HCT116 (cell line): ENCODE results near the gene STAP2. TPM values are rescaled to one million over a fixed set of nuclear protein-coding genes. Genes with fewer than 3 reads are reported as not detected.
A peak's percentile ranks its signal among the peaks of the same experiment; 100 is the strongest.

ENCODE experiments used
- ATAC-seq: fragments of 200-7000 bp; cut with Tn5 transposase; 2 replicates; pipeline ENCODE4 v1.9.1; 2020; ENCODE audit warnings: mild to moderate bottlenecking, moderate library complexity
- BruUV-seq: library from RNA; stranded (reverse); fragments of 400-500 nt; replicated peaks from 2 replicates; lab custom pipeline; 2021; lab: Mats Ljungman, UMichigan
- CTCF ChIA-PET: fragments of 300-600 bp; sonication (Branson Sonifier 250); formaldehyde crosslinking; loops from one replicate; lab custom pipeline; 2021; ENCODE audit warnings: antibody characterized with exemption; lab: Charles Lee
- POLR2A ChIA-PET: fragments of 300-600, 350-600 bp; sonication (Branson Sonifier 250); formaldehyde crosslinking; loops from one replicate; lab custom pipeline; 2021; ENCODE audit warnings: antibody characterized with exemption; lab: Charles Lee
- RAD21 ChIA-PET, 2 experiments: fragments of 300-600 bp; sonication (Branson Sonifier 250); formaldehyde crosslinking; loops; one replicate each; lab custom pipeline; 2023; ENCODE audit warnings: low total read pairs in 2 of 2; ENCODE audit not compliant: uncharacterized antibody in 2 of 2, unreplicated experiment in 2 of 2, low non-redundant PET in 1 of 2; lab: Charles Lee
- DNase-seq: peaks from one replicate; pipeline ENCODE4 v3.0.0-alpha.2; 2010; ENCODE audit warnings: low read depth, low spot score
- H2AFZ ChIP-seq: fragments of 200-600 bp; shearing (Covaris generic), sonication (generic); 2 replicates; pipeline ENCODE4 v1.6.1; 2017; ENCODE audit warnings: low read depth, mixed run types, mixed read lengths, antibody characterized with exemption, low read length; ENCODE audit not compliant: poor library complexity, severe bottlenecking
- H3K27ac ChIP-seq: 2 replicates; pipeline ENCODE4 v1.5.1; 2012; ENCODE audit warnings: low read depth, low read length
- H3K27me3 ChIP-seq: fragments of 200-600 bp; sonication (generic); 2 replicates; pipeline ENCODE4 v1.6.1; 2016; ENCODE audit warnings: mixed run types, low read length, mixed read lengths; ENCODE audit not compliant: insufficient read depth
- H3K36me3 ChIP-seq, 2 experiments: fragments of 200-500 bp in 1 of 2; fragments of 200-600 bp in 1 of 2; sonication (Bioruptor generic) in 1 of 2; sonication (generic) in 1 of 2; 2 replicates each; pipeline versions ENCODE4 v1.5.1 to v1.6.1; 2014 to 2016; ENCODE audit warnings: low read length in 2 of 2, inconsistent platforms in 1 of 2, mixed read lengths in 1 of 2, mixed run types in 1 of 2; ENCODE audit not compliant: insufficient read depth in 2 of 2, control insufficient read depth in 1 of 2
- H3K4me1 ChIP-seq, 2 experiments: fragments of 200-600 bp in 1 of 2; sonication (generic) in 1 of 2; 2 replicates each; pipeline versions ENCODE4 v1.5.1 to v1.6.1; 2012 to 2017; ENCODE audit warnings: low read length in 2 of 2, inconsistent platforms in 1 of 2, mild to moderate bottlenecking in 1 of 2, mixed read lengths in 1 of 2, mixed run types in 1 of 2, moderate library complexity in 1 of 2; ENCODE audit not compliant: insufficient read depth in 2 of 2, control insufficient read depth in 1 of 2
- H3K4me2 ChIP-seq: fragments of 200-600 bp; sonication (generic); 2 replicates; pipeline ENCODE4 v1.6.1; 2017; ENCODE audit warnings: mixed run types, low read length, mixed read lengths
- H3K4me3 ChIP-seq, 2 experiments: fragments of 200-600 bp in 1 of 2; sonication (generic) in 1 of 2; replicated peaks in 1 of 2; 2 replicates each; pipeline ENCODE4 v1.5.1; 2011 to 2016; ENCODE audit warnings: low read length in 2 of 2, control low read depth in 1 of 2, low read depth in 1 of 2, mild to moderate bottlenecking in 1 of 2, mixed read lengths in 1 of 2, mixed run types in 1 of 2
- H3K79me2 ChIP-seq: fragments of 200-600 bp; sonication (generic); 2 replicates; pipeline ENCODE4 v1.6.1; 2017; ENCODE audit warnings: mild to moderate bottlenecking, mixed run types, low read length, moderate library complexity, mixed read lengths; ENCODE audit not compliant: insufficient read depth
- H3K9ac ChIP-seq: fragments of 200-600 bp; sonication (generic); 2 replicates; pipeline ENCODE4 v1.6.1; 2016; ENCODE audit warnings: low read length, mixed read lengths
- H3K9me2 ChIP-seq: fragments of 200-600 bp; sonication (generic), shearing (Covaris generic); 2 replicates; pipeline ENCODE4 v1.6.1; 2017; ENCODE audit warnings: mixed run types, mild to moderate bottlenecking, moderate library complexity; ENCODE audit not compliant: insufficient read depth
- H3K9me3 ChIP-seq, 2 experiments: fragments of 200-500 bp in 1 of 2; fragments of 200-600 bp in 1 of 2; sonication (Bioruptor generic) in 1 of 2; sonication (generic) in 1 of 2; 2 replicates each; pipeline ENCODE4 v1.6.1; 2014 to 2017; ENCODE audit warnings: low read length in 2 of 2, mixed read lengths in 2 of 2, inconsistent platforms in 1 of 2, low read depth in 1 of 2, mild to moderate bottlenecking in 1 of 2, mixed run types in 1 of 2, moderate library complexity in 1 of 2; ENCODE audit not compliant: control insufficient read depth in 1 of 2, insufficient read depth in 1 of 2
- H4K20me1 ChIP-seq: fragments of 200-600 bp; sonication (generic), shearing (Covaris generic); 2 replicates; pipeline ENCODE4 v1.6.1; 2017; ENCODE audit warnings: mixed run types, mild to moderate bottlenecking, moderate library complexity; ENCODE audit not compliant: insufficient read depth
- ELF1 ChIP-seq: IDR thresholded peaks from 2 replicates; pipeline ENCODE4 v1.6.1; 2012; ENCODE audit warnings: low read depth, borderline replicate concordance
- EZH2 ChIP-seq: fragments of 200-600 bp; sonication (generic); IDR thresholded peaks from 2 replicates; pipeline ENCODE4 v1.6.1; 2017; ENCODE audit warnings: antibody characterized with exemption, mixed run types
- EZH2phosphoT487 ChIP-seq: fragments of 200-600 bp; IDR thresholded peaks from 2 replicates; pipeline ENCODE4 v1.6.1; 2018; ENCODE audit warnings: antibody characterized with exemption, borderline replicate concordance
- POLR2A ChIP-seq: IDR thresholded peaks from 2 replicates; pipeline ENCODE4 v1.7.0; 2011; ENCODE audit warnings: borderline replicate concordance; ENCODE audit not compliant: insufficient read depth, insufficient read length; ENCODE audit errors: extremely low read depth
- POLR2AphosphoS5 ChIP-seq: IDR thresholded peaks from 2 replicates; pipeline ENCODE4 v1.6.1; 2011; ENCODE audit warnings: mild to moderate bottlenecking, low read depth, low read length, moderate library complexity
- RAD21 ChIP-seq: IDR thresholded peaks from 2 replicates; pipeline ENCODE4 v1.6.1; 2012; ENCODE audit warnings: low read depth, mild to moderate bottlenecking
- SIN3A ChIP-seq: IDR thresholded peaks from 2 replicates; pipeline ENCODE4 v1.6.1; 2012; ENCODE audit warnings: low read depth
- ZBTB33 ChIP-seq: IDR thresholded peaks from 2 replicates; pipeline ENCODE4 v1.6.1; 2011; ENCODE audit warnings: mild to moderate bottlenecking, low read length, moderate library complexity; ENCODE audit not compliant: insufficient replicate concordance; ENCODE audit errors: extremely low read depth
- ZFX ChIP-seq: fragments of 450-650 bp; IDR thresholded peaks from 2 replicates; pipeline ENCODE4 v1.6.1; 2017
- ZNF274 ChIP-seq: fragments of 200-500 bp; sonication (Bioruptor generic); IDR thresholded peaks from 2 replicates; pipeline ENCODE4 v1.6.1; 2014; ENCODE audit warnings: mild to moderate bottlenecking, low read depth, low read length, inconsistent platforms
- intact Hi-C: fragments of 100-400 bp; cut with micrococcal nuclease; formaldehyde crosslinking; loops from 2 replicates; pipeline ENCODE4 v1.10.0; 2022
- total RNA-seq: library from RNA; stranded (reverse); gene quantifications from one replicate; pipeline ENCODE4 v1.2.1, GENCODE V29; 2021; ENCODE audit not compliant: unreplicated experiment

Gene STAP2
- total RNA-seq, 1 experiment from 2014 or later: 2.1 TPM

DNA sequence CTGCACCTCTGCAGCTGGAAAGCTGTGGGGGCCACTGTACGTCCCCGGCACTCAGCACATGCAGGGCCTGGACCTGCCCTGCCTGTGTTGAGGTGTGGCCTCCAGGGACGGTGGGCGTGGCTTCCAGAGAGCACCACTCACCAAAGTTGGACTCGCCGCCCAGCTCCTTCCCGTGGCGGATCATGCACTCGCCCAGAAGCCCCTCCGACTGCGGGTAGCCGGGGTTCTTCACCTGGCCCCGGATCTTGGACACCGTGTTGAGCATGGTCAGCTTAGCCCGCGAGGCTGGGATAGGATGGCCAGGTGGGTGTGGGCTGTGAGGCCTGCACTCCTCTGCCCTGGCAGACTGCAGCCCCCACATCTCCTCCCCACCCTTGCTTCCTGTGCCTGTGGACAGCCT, 26.7 kb upstream of the STAP2 start (continued):
- TF ChIP-seq EZH2 (no peak), POLR2A (no peak), ZFX (no peak), ELF1 (no peak), RAD21 (no peak), ZNF274 (no peak), SIN3A (no peak)

GRCh38 chr19:4363571-4364304, 25.1 kb upstream of the STAP2 start:
- intact Hi-C loops: loop anchor here (5.0 kb wide), 1 partner anchor 39 kb away; the partner anchor contains the start of genes CHAF1A and SH3GL1
- no peaks in the 10 kb centered on the region for H3K9me2 ChIP-seq
- H3K4me3 ChIP-seq: no peak overlapping the region
- ChIA-PET RAD21 (no interaction called here), CTCF (interaction anchor here (0.6 to 2.2 kb wide), 3 partner anchors 11 to 35 kb away, joined by 3 to 9 read pairs (median 3); no protein-coding TSS in a partner anchor), POLR2A (no interaction called here)
- H3K4me1 ChIP-seq: peaks cover 6 to 29% of the 10 kb centered on the region in 2 experiments; a peak in 3 of 4 replicates
- H3K79me2 ChIP-seq: peaks cover 18% of the 10 kb centered on the region; the same call in 1 of the 2 replicates
- no peaks in the 10 kb centered on the region for H4K20me1 ChIP-seq
- TF ChIP-seq ZBTB33 (no peak), POLR2AphosphoS5 (0 out of 2 replicates have a peak, but pooled peaks have one; percentile 13), EZH2phosphoT487 (no peak)
- no peak overlapping the region; the same call in 1 of the 2 replicates for H3K27ac ChIP-seq
- BruUV-seq: no TSS peak
- no peaks in the 10 kb centered on the region for H3K27me3 ChIP-seq
- no peak overlapping the region for H2AFZ ChIP-seq
- H3K9ac ChIP-seq: no peak overlapping the region
- peaks cover 5 to 11% of the 10 kb centered on the region in 2 experiments; a peak in 2 of 4 replicates for H3K36me3 ChIP-seq
- no peak; the same call in 1 of the 2 replicates for ATAC-seq
- no peak for DNase-seq
- no peaks in the 10 kb centered on the region for H3K9me3 ChIP-seq
- H3K4me2 ChIP-seq: no peak overlapping the region
